H1 (cell line): ENCODE results near the gene GSK3B. TPM values are rescaled to one million over a fixed set of nuclear protein-coding genes. Genes with fewer than 3 reads are reported as not detected.

ENCODE experiments used
- CTCF ChIA-PET: fragments of 300-600 bp; sonication (Branson Sonifier 250); formaldehyde crosslinking; loops from one replicate; lab custom pipeline; 2021; ENCODE audit not compliant: partially characterized antibody; lab: Charles Lee
- POLR2A ChIA-PET: fragments of 300-600 bp; sonication (Branson Sonifier 250); formaldehyde crosslinking; loops from one replicate; lab custom pipeline; 2021; ENCODE audit warnings: inconsistent platforms; ENCODE audit not compliant: partially characterized antibody; lab: Charles Lee
- DNase-seq, 2 experiments: peaks; one replicate each; pipeline versions ENCODE4 v3.0.0 to v3.0.0-alpha.2; 2010 to 2022; ENCODE audit warnings: low spot score in 2 of 2, low read depth in 1 of 2, mixed read lengths in 1 of 2
- FAIRE-seq: peaks from 2 replicates; lab custom pipeline; 2011; peaks lifted over from hg19 to GRCh38; lab: Jason Lieb, UNC
- H2AFZ ChIP-seq: 2 replicates; pipeline ENCODE4 v1.8.1; 2012; ENCODE audit warnings: low read length, inconsistent platforms
- H2AK5ac ChIP-seq: 2 replicates; pipeline ENCODE4 v1.6.1; 2013; ENCODE audit warnings: low read depth, low read length
- H2BK120ac ChIP-seq: replicated peaks from 2 replicates; pipeline ENCODE3; 2013; ENCODE audit warnings: low read depth, low read length, inconsistent platforms
- H2BK12ac ChIP-seq: 2 replicates; pipeline ENCODE4 v1.6.1; 2013; ENCODE audit warnings: low read depth, low read length
- H2BK15ac ChIP-seq: 2 replicates; pipeline ENCODE4 v1.6.1; 2013; ENCODE audit warnings: low read length
- H2BK20ac ChIP-seq: 2 replicates; pipeline ENCODE4 v1.6.1; 2013; ENCODE audit warnings: low read length
- H2BK5ac ChIP-seq: 2 replicates; pipeline ENCODE4 v1.6.1; 2013; ENCODE audit warnings: low read depth, low read length
- H3K14ac ChIP-seq: 2 replicates; pipeline ENCODE4 v1.6.1; 2013; ENCODE audit warnings: inconsistent platforms; ENCODE audit not compliant: insufficient read length
- H3K18ac ChIP-seq: 2 replicates; pipeline ENCODE4 v1.6.1; 2013; ENCODE audit warnings: low read length; ENCODE audit errors: extremely low read depth
- H3K23ac ChIP-seq: 2 replicates; pipeline ENCODE4 v1.6.1; 2013; ENCODE audit warnings: inconsistent platforms; ENCODE audit not compliant: insufficient read length
- H3K23me2 ChIP-seq: 2 replicates; pipeline ENCODE4 v1.6.1; 2013; ENCODE audit warnings: low read depth, low read length
- H3K27ac ChIP-seq: 2 replicates; pipeline ENCODE4 v1.6.1; 2011; ENCODE audit warnings: low read depth, low read length, inconsistent platforms
- H3K27me3 ChIP-seq, 4 experiments: replicated peaks in 1 of 4; 1 replicate in 1 of 4; 2 replicates in 3 of 4; pipeline versions ENCODE4 v1.6.1 to v1.8.1; 2011 to 2013; ENCODE audit warnings: low read length in 3 of 4, mild to moderate bottlenecking in 3 of 4, inconsistent platforms in 2 of 4, mixed read lengths in 2 of 4, moderate library complexity in 1 of 4; ENCODE audit not compliant: control insufficient read depth in 3 of 4, insufficient read depth in 3 of 4; ENCODE audit errors: extremely low read depth in 1 of 4
- H3K36me3 ChIP-seq, 4 experiments: 2 replicates each; pipeline versions ENCODE4 v1.6.1 to v1.8.1; 2011 to 2013; ENCODE audit warnings: mild to moderate bottlenecking in 4 of 4, low read length in 3 of 4, moderate library complexity in 2 of 4, control low read depth in 1 of 4, inconsistent platforms in 1 of 4; ENCODE audit not compliant: insufficient read depth in 4 of 4, control insufficient read depth in 2 of 4
- H3K4ac ChIP-seq: replicated peaks from 2 replicates; pipeline ENCODE3; 2013; ENCODE audit warnings: low read length, low read depth, mixed read lengths, inconsistent platforms; ENCODE audit not compliant: insufficient read length
- H3K4me1 ChIP-seq, 4 experiments: replicated peaks in 1 of 4; 1 replicate in 1 of 4; 2 replicates in 3 of 4; pipeline versions ENCODE4 v1.6.1 to v1.8.1; 2011 to 2013; ENCODE audit warnings: low read length in 3 of 4, inconsistent platforms in 2 of 4, mixed read lengths in 1 of 4; ENCODE audit not compliant: insufficient read depth in 4 of 4, control insufficient read depth in 3 of 4
- H3K4me2 ChIP-seq, 2 experiments: 2 replicates each; pipeline versions ENCODE4 v1.6.1 to v1.8.1; 2011 to 2013; ENCODE audit warnings: low read depth in 2 of 2, low read length in 2 of 2, control low read depth in 1 of 2, inconsistent platforms in 1 of 2, mild to moderate bottlenecking in 1 of 2; ENCODE audit not compliant: insufficient read depth in 1 of 2
- H3K4me3 ChIP-seq, 4 experiments: fragments of 200-600, 300-600 bp in 1 of 4; sonication (generic), shearing (Covaris generic), sonication (Bioruptor Twin) in 1 of 4; 2 replicates each; pipeline versions ENCODE4 v1.5.1 to v1.8.1; 2011 to 2016; ENCODE audit warnings: low read length in 4 of 4, low read depth in 3 of 4, control low read depth in 2 of 4, inconsistent platforms in 2 of 4, mild to moderate bottlenecking in 2 of 4, mixed read lengths in 1 of 4, moderate library complexity in 1 of 4; ENCODE audit not compliant: insufficient read depth in 2 of 4; ENCODE audit errors: extremely low read depth in 1 of 4
- H3K56ac ChIP-seq: replicated peaks from 2 replicates; pipeline ENCODE3; 2013; ENCODE audit warnings: low read depth, mild to moderate bottlenecking, mixed read lengths, low read length, inconsistent platforms; ENCODE audit not compliant: insufficient read length
- H3K79me1 ChIP-seq: 2 replicates; pipeline ENCODE4 v1.6.1; 2013; ENCODE audit warnings: low read depth, low read length, control low read depth
- H3K79me2 ChIP-seq, 2 experiments: 2 replicates each; pipeline versions ENCODE4 v1.6.1 to v1.8.1; 2012 to 2013; ENCODE audit warnings: low read length in 2 of 2, mild to moderate bottlenecking in 2 of 2, inconsistent platforms in 1 of 2; ENCODE audit not compliant: insufficient read depth in 2 of 2, control insufficient read depth in 1 of 2
- H3K9ac ChIP-seq, 4 experiments: replicated peaks in 1 of 4; 1 replicate in 1 of 4; 2 replicates in 3 of 4; pipeline versions ENCODE4 v1.6.1 to v1.8.1; 2011 to 2013; ENCODE audit warnings: low read depth in 3 of 4, low read length in 3 of 4, control low read depth in 2 of 4, mild to moderate bottlenecking in 2 of 4, moderate library complexity in 2 of 4, inconsistent platforms in 1 of 4; ENCODE audit errors: extremely low read depth in 1 of 4
- H3K9me3 ChIP-seq, 2 experiments: 2 replicates each; pipeline versions ENCODE4 v1.6.1 to v1.8.1; 2012 to 2013; ENCODE audit warnings: mild to moderate bottlenecking in 2 of 2, moderate library complexity in 2 of 2, control low read depth in 1 of 2, inconsistent platforms in 1 of 2, low read depth in 1 of 2, low read length in 1 of 2, mixed read lengths in 1 of 2; ENCODE audit not compliant: insufficient read depth in 2 of 2
- H4K20me1 ChIP-seq, 2 experiments: replicated peaks in 1 of 2; 2 replicates each; pipeline versions ENCODE3 to v1.8.1; 2011 to 2013; ENCODE audit warnings: inconsistent platforms in 2 of 2, low read length in 2 of 2, mild to moderate bottlenecking in 1 of 2; ENCODE audit not compliant: insufficient read depth in 2 of 2, control insufficient read depth in 1 of 2
- H4K5ac ChIP-seq: 2 replicates; pipeline ENCODE4 v1.6.1; 2013; ENCODE audit warnings: low read length, low read depth, mixed read lengths, inconsistent platforms; ENCODE audit not compliant: insufficient read length
- H4K8ac ChIP-seq: 2 replicates; pipeline ENCODE4 v1.8.0; 2013; ENCODE audit warnings: mild to moderate bottlenecking, moderate library complexity, low read length, inconsistent platforms; ENCODE audit not compliant: insufficient read depth; ENCODE audit errors: extremely low read depth
- H4K91ac ChIP-seq: replicated peaks from 2 replicates; pipeline ENCODE3; 2013; ENCODE audit warnings: low read length, mixed read lengths, inconsistent platforms; ENCODE audit not compliant: insufficient read length
- CEBPB ChIP-seq: IDR thresholded peaks from 2 replicates; pipeline ENCODE4 v1.6.1; 2012; ENCODE audit warnings: low read depth, low read length
- CHD1 ChIP-seq: IDR thresholded peaks from 2 replicates; pipeline ENCODE4 v1.6.1; 2012; ENCODE audit warnings: low read depth, low read length, improper control_type of control experiment
- EP300 ChIP-seq, 2 experiments: IDR thresholded peaks; 1 replicate in 1 of 2; 2 replicates in 1 of 2; pipeline ENCODE4 v1.6.1; 2011 to 2012; ENCODE audit warnings: low read depth in 2 of 2, low read length in 2 of 2, mild to moderate bottlenecking in 2 of 2, borderline replicate concordance in 1 of 2, inconsistent platforms in 1 of 2, moderate library complexity in 1 of 2
- JUN ChIP-seq: IDR thresholded peaks from 2 replicates; pipeline ENCODE4 v1.6.1; 2011; ENCODE audit warnings: low read depth, mild to moderate bottlenecking, improper control_type of control experiment, low read length
- KDM5A ChIP-seq: fragments of 200-600 bp; IDR thresholded peaks from 2 replicates; pipeline ENCODE4 v1.7.1; 2012; ENCODE audit warnings: mild to moderate bottlenecking, low read length, inconsistent platforms, mixed read lengths
- NRF1 ChIP-seq: IDR thresholded peaks from 2 replicates; pipeline ENCODE4 v1.6.1; 2011; ENCODE audit warnings: mild to moderate bottlenecking, low read depth, low read length, improper control_type of control experiment
- POLR2AphosphoS5 ChIP-seq: IDR thresholded peaks from 2 replicates; pipeline ENCODE4 v1.6.1; 2011; ENCODE audit warnings: low read depth, low read length
- SAP30 ChIP-seq: fragments of 300-600 bp; sonication (generic); IDR thresholded peaks from 2 replicates; pipeline ENCODE4 v1.7.1; 2012; ENCODE audit warnings: low read length, moderate library complexity, mild to moderate bottlenecking, inconsistent platforms; ENCODE audit not compliant: insufficient read depth, insufficient replicate concordance
- SP1 ChIP-seq: IDR thresholded peaks from 2 replicates; pipeline ENCODE4 v1.6.1; 2011; ENCODE audit warnings: low read depth, low read length
- SP2 ChIP-seq: IDR thresholded peaks from 2 replicates; pipeline ENCODE4 v1.6.1; 2012; ENCODE audit warnings: mild to moderate bottlenecking, low read length, inconsistent platforms
- WGBS, 2 experiments: shearing (Covaris generic) in 1 of 2; methylation state at CpG; one replicate each; pipeline versions ENCODE4 v1.1.6 to v1.1.7; 2013 to 2015; ENCODE audit warnings: low lambda C conversion rate in 2 of 2, mixed read lengths in 2 of 2, inconsistent platforms in 1 of 2, low coverage in 1 of 2, missing lambda C conversion rate in 1 of 2; ENCODE audit not compliant: insufficient replicate concordance in 2 of 2, insufficient coverage in 1 of 2, insufficient read length in 1 of 2; ENCODE audit errors: extremely low coverage in 1 of 2, missing lambda C conversion rate in 1 of 2; 5-methylcytosine and 5-hydroxymethylcytosine counted together
- polyA plus RNA-seq, 7 experiments: library from polyadenylated mRNA; depleted of rRNA in 3 of 7; stranded (reverse) in 5 of 7; unstranded in 2 of 7; fragments of >200 nt in 5 of 7; fragments of 200-250 nt in 2 of 7; gene quantifications; 1 replicate in 5 of 7; 2 replicates in 1 of 7; 4 replicates in 1 of 7; pipeline versions ENCODE4 v1.2.1 to v1.2.3, GENCODE V29; 2011 to 2013; ENCODE audit warnings: missing spikeins in 2 of 7, mixed read lengths in 2 of 7
- total RNA-seq: library from RNA; stranded (reverse); fragmentation: NEBNext Ultra II Directional; extraction: Animal tissue kit (Norgen Biotek cat#: 25700); gene quantifications from 2 replicates; pipeline ENCODE4 v1.2.1, GENCODE V29; 2021

The GSK3B gene
- total and polyA plus RNA-seq, 2 of the 8 experiments (the other 6 are each of a cell fraction or from before 2014, with no cell fraction given): 24.2 to 50.7 TPM

- ChIA-PET POLR2A (no interaction called here), CTCF (interaction anchor here (0.8 to 1.0 kb wide), 2 partner anchors 36 to 54 kb away, joined by 3 read pairs; no protein-coding TSS in a partner anchor)
- Histone ChIP-seq H3K27me3 (no peaks in the 10 kb centered on the region), H4K91ac (no peak overlapping the region), H3K27ac (no peak overlapping the region), H3K56ac (no peak overlapping the region), H3K14ac (no peak overlapping the region), H2BK5ac (no peak overlapping the region), H2BK20ac (no peak overlapping the region), H4K8ac (no peak overlapping the region), H3K23me2 (no peaks in the 10 kb centered on the region), H4K5ac (no peak overlapping the region), H2AK5ac (no peak overlapping the region), H2BK120ac (no peak overlapping the region), H3K4me1 (no peaks in the 10 kb centered on the region), H3K4me2 (no peak overlapping the region), H3K79me1 (no peaks in the 10 kb centered on the region), H4K20me1 (no peaks in the 10 kb centered on the region), H2AFZ (no peak overlapping the region), H3K4ac (no peak overlapping the region), H3K4me3 (no peak overlapping the region), H2BK12ac (no peak overlapping the region), H2BK15ac (no peak overlapping the region), H3K9ac (no peak overlapping the region), H3K18ac (no peak overlapping the region), H3K36me3 (peaks cover 0 to 8% (median 1%) of the 10 kb centered on the region in 4 experiments; a peak in 3 of 8 replicates), H3K79me2 (no peaks in the 10 kb centered on the region), H3K9me3 (peaks cover 4% of the 10 kb centered on the region in 2 experiments; a peak in 2 of 4 replicates), H3K23ac (no peak overlapping the region)
- no peak for DNase-seq
- no peak for FAIRE-seq
- TF ChIP-seq SAP30: no peak
- no peak for TF ChIP-seq CHD1
- no peak for TF ChIP-seq EP300 (IDR thresholded peaks at IDR 0.05; ENCODE audit: borderline replicate concordance in 1 of 2, low read depth in 2 of 2, low read length in 2 of 2)
- no peak for TF ChIP-seq SP1
- TF ChIP-seq JUN: no peak
- TF ChIP-seq CEBPB: no peak
- no peak for TF ChIP-seq POLR2AphosphoS5
- no peak for TF ChIP-seq NRF1
- no peak for TF ChIP-seq KDM5A
- TF ChIP-seq SP2: no peak
- 89% methylated on average over 4 of the region's 4 CpGs; no CpG with 5 or more reads in 1 of the 2 experiments for WGBS, 2 experiments
Measured at GRCh38 chr3:119884161-119884557, 210.1 kb downstream of the GSK3B start.
